Measurements from ENCODE around the gene TRAF2. TPM values are rescaled to one million over a fixed set of nuclear protein-coding genes. Genes with fewer than 3 reads are reported as not detected.
"Not testable (repeated sequence)": the region's sequence is repeated elsewhere in the genome, so short reads cannot be mapped to it uniquely, and the experiment has no call there.

The TRAF2 gene
- total and polyA plus RNA-seq, 4 donors = 7.4 to 19.3 (median 10.0) TPM

DNA sequence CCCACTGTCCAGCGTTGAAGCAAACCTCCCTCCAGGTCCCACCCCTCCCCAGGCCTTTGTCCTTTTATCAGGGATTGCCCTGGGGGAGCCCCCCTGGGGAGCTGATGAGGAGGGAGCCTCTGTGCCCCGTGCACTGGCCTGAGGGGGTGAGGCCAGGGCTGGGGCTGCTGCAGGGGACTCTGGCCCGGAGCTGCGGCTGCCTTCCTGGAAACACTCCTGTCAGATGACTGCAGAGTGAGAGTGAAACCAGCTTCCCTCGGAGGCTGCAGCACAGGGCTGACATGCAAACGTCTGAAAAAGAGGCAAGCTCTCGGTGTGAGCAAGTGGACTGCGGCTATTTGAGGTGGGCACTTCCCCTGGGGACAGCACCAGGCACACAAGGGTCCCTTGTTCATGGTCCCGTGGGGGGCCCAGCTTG is 4.6 kb upstream of the TRAF2 start:
- H3K9me3 ChIP-seq (ENCODE audit: control insufficient read depth, insufficient read depth, low read length) = no peaks in the 10 kb centered on the region
- no peak for DNase-seq (ENCODE audit: low read depth in 4 of 6, low spot score in 6 of 6)
- H3K4me3 ChIP-seq (ENCODE audit: low read depth, low read length) = no peak overlapping the region
- H3K4me1 ChIP-seq (ENCODE audit: control insufficient read depth, insufficient read depth, low read length) = peaks cover 16% of the 10 kb centered on the region
- H3K27me3 ChIP-seq (ENCODE audit: control insufficient read depth, insufficient read depth, low read length) = no peaks in the 10 kb centered on the region
- H3K27ac ChIP-seq (ENCODE audit: low read depth, low read length) = no peak overlapping the region
- no peaks in the 10 kb centered on the region for H3K36me3 ChIP-seq (ENCODE audit: control insufficient read depth, insufficient read depth, low read length)
- WGBS (ENCODE audit: insufficient coverage) = 36% methylated on average over 8 of the region's 9 CpGs

DNA sequence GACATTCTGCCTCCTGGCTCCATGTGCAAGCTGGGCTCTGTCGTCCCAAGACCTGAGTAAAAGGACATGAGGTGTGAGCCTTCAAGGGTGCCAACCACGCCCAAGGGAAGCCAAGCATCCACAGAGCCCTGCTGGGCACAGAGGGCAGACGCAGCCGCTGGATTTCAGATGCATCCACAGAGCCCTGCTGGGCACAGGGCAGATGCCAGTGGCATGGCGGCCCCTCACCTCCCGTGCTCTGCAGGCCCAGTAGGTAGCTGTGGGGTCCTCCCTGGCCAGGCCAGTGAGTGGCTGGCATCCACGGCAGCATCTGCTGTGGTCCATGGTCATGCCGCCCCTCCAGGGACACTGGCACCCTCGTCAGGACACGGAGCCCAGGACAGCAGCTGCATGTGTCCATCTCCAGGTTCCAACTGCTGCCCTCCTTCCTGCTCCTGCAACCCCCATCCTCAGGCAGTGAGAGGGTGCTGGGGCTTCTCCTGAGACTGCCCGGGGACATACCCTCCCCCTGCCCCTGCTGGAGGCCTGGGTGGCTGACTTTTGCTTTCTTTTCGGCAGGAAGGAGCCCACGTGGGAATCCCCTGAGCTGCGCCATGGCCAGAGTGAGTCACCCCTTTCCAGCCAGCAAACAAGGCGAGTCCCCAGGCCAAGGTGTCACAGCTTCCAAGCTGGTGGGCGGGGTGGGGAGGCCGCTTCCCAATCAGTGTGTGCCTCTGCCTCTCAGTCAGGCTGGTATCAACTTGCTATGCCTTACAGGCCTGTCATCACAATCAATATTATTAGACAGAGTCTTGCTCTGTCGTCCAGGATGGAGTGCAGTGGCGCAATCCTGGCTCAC is 4.0 kb upstream of the TRAF2 start:
- DNase-seq (ENCODE audit: low read depth in 4 of 6, low spot score in 6 of 6) = no peak
- H3K4me1 ChIP-seq (ENCODE audit: control insufficient read depth, insufficient read depth, low read length) = peaks cover 22% of the 10 kb centered on the region
- H3K27me3 ChIP-seq (ENCODE audit: control insufficient read depth, insufficient read depth, low read length) = no peaks in the 10 kb centered on the region
- H3K4me3 ChIP-seq (ENCODE audit: low read depth, low read length) = no peak overlapping the region
- WGBS (ENCODE audit: insufficient coverage) = 78% methylated on average over 19 of the region's 19 CpGs
- no peaks in the 10 kb centered on the region for H3K9me3 ChIP-seq (ENCODE audit: control insufficient read depth, insufficient read depth, low read length)
- H3K27ac ChIP-seq (ENCODE audit: low read depth, low read length) = no peak overlapping the region
- no peaks in the 10 kb centered on the region for H3K36me3 ChIP-seq (ENCODE audit: control insufficient read depth, insufficient read depth, low read length)

DNA sequence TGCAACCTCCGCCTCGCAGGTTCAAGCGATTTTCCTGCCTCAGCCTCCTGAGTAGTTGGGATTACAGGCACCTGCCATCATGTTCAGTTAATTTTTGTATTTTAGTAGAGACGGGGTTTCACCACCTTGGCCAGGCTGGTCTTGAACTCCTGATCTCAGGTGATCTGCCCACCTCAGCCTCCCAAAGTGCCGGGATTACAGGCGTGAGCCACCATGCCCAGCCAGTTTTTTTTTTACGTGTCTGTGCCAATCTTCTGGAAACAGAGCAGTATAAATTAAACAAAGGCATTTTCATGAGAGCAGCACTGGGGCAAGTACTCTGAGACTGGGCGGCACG is 3.4 kb upstream of the TRAF2 start:
- DNase-seq (ENCODE audit: low read depth in 4 of 6, low spot score in 6 of 6); H3K4me3 ChIP-seq (ENCODE audit: low read depth, low read length); H3K36me3 ChIP-seq (ENCODE audit: control insufficient read depth, insufficient read depth, low read length); H3K9me3 ChIP-seq (ENCODE audit: control insufficient read depth, insufficient read depth, low read length); H3K27ac ChIP-seq (ENCODE audit: low read depth, low read length); H3K27me3 ChIP-seq (ENCODE audit: control insufficient read depth, insufficient read depth, low read length): not testable (repeated sequence)
- WGBS (ENCODE audit: insufficient coverage) = 86% methylated on average over 9 of the region's 9 CpGs
- peaks cover 28% of the 10 kb centered on the region for H3K4me1 ChIP-seq (ENCODE audit: control insufficient read depth, insufficient read depth, low read length)

GRCh38 chr9:136883670-136884069 is 2.6 kb upstream of the TRAF2 start:
- H3K4me3 ChIP-seq (ENCODE audit: low read depth, low read length); DNase-seq (ENCODE audit: low read depth in 4 of 6, low spot score in 6 of 6); H3K36me3 ChIP-seq (ENCODE audit: control insufficient read depth, insufficient read depth, low read length); H3K9me3 ChIP-seq (ENCODE audit: control insufficient read depth, insufficient read depth, low read length); H3K27me3 ChIP-seq (ENCODE audit: control insufficient read depth, insufficient read depth, low read length); H3K27ac ChIP-seq (ENCODE audit: low read depth, low read length): not testable (repeated sequence)
- H3K4me1 ChIP-seq (ENCODE audit: control insufficient read depth, insufficient read depth, low read length) = peaks cover 31% of the 10 kb centered on the region
- WGBS (ENCODE audit: insufficient coverage) = 93% methylated on average over 4 of the region's 10 CpGs

GRCh38 chr9:136886610-136887597 is 588 bp downstream of the TRAF2 start:
- Histone ChIP-seq H3K4me1 (ENCODE audit: control insufficient read depth, insufficient read depth, low read length) (peaks cover 27% of the 10 kb centered on the region), H3K9me3 (ENCODE audit: control insufficient read depth, insufficient read depth, low read length) (no peaks in the 10 kb centered on the region), H3K4me3 (ENCODE audit: low read depth, low read length) (peak overlapping the region; percentile 64), H3K27me3 (ENCODE audit: control insufficient read depth, insufficient read depth, low read length) (no peaks in the 10 kb centered on the region), H3K27ac (ENCODE audit: low read depth, low read length) (peak overlapping the region; percentile 10), H3K36me3 (ENCODE audit: control insufficient read depth, insufficient read depth, low read length) (peaks cover 23% of the 10 kb centered on the region)
- under 1% methylated on average over 76 of the region's 76 CpGs for WGBS (ENCODE audit: insufficient coverage)
- DNase-seq (ENCODE audit: low read depth in 4 of 6, low spot score in 6 of 6) = peak in 3 of 6 donors; percentile 2 to 37 (median 3)

- WGBS (ENCODE audit: insufficient coverage) = 91% methylated on average over 6 of the region's 8 CpGs
- no peak overlapping the region for H3K4me3 ChIP-seq (ENCODE audit: low read depth, low read length)
- H3K36me3 ChIP-seq (ENCODE audit: control insufficient read depth, insufficient read depth, low read length) = peaks cover 25% of the 10 kb centered on the region
- H3K9me3 ChIP-seq (ENCODE audit: control insufficient read depth, insufficient read depth, low read length) = no peaks in the 10 kb centered on the region
- no peak for DNase-seq (ENCODE audit: low read depth in 4 of 6, low spot score in 6 of 6)
- peaks cover 21% of the 10 kb centered on the region for H3K4me1 ChIP-seq (ENCODE audit: control insufficient read depth, insufficient read depth, low read length)
- H3K27ac ChIP-seq (ENCODE audit: low read depth, low read length) = no peak overlapping the region
- H3K27me3 ChIP-seq (ENCODE audit: control insufficient read depth, insufficient read depth, low read length) = no peaks in the 10 kb centered on the region
These were observed 2.1 kb downstream of the TRAF2 start for GRCh38 chr9:136888454-136888853.

GRCh38 chr9:136889858-136890257 is 3.5 kb downstream of the TRAF2 start:
- 94% methylated on average over 30 of the region's 42 CpGs for WGBS (ENCODE audit: insufficient coverage)

GRCh38 chr9:136890661-136891060 is 4.3 kb downstream of the TRAF2 start:
- no peak overlapping the region for H3K4me3 ChIP-seq (ENCODE audit: low read depth, low read length)
- no peaks in the 10 kb centered on the region for H3K9me3 ChIP-seq (ENCODE audit: control insufficient read depth, insufficient read depth, low read length)
- H3K27ac ChIP-seq (ENCODE audit: low read depth, low read length) = no peak overlapping the region
- no peak for DNase-seq (ENCODE audit: low read depth in 4 of 6, low spot score in 6 of 6)
- peaks cover 16% of the 10 kb centered on the region for H3K4me1 ChIP-seq (ENCODE audit: control insufficient read depth, insufficient read depth, low read length)
- H3K36me3 ChIP-seq (ENCODE audit: control insufficient read depth, insufficient read depth, low read length) = peaks cover 38% of the 10 kb centered on the region
- H3K27me3 ChIP-seq (ENCODE audit: control insufficient read depth, insufficient read depth, low read length) = no peaks in the 10 kb centered on the region
- 98% methylated on average over 11 of the region's 13 CpGs for WGBS (ENCODE audit: insufficient coverage)

More at GRCh38 chr9:136889858-136890257, 3.5 kb downstream of the TRAF2 start:
- Histone ChIP-seq H3K4me1 (ENCODE audit: control insufficient read depth, insufficient read depth, low read length) (peaks cover 21% of the 10 kb centered on the region), H3K36me3 (ENCODE audit: control insufficient read depth, insufficient read depth, low read length) (peaks cover 33% of the 10 kb centered on the region), H3K4me3 (ENCODE audit: low read depth, low read length) (no peak overlapping the region), H3K27me3 (ENCODE audit: control insufficient read depth, insufficient read depth, low read length) (no peaks in the 10 kb centered on the region), H3K27ac (ENCODE audit: low read depth, low read length) (no peak overlapping the region), H3K9me3 (ENCODE audit: control insufficient read depth, insufficient read depth, low read length) (no peaks in the 10 kb centered on the region)
- no peak for DNase-seq (ENCODE audit: low read depth in 4 of 6, low spot score in 6 of 6)

DNA sequence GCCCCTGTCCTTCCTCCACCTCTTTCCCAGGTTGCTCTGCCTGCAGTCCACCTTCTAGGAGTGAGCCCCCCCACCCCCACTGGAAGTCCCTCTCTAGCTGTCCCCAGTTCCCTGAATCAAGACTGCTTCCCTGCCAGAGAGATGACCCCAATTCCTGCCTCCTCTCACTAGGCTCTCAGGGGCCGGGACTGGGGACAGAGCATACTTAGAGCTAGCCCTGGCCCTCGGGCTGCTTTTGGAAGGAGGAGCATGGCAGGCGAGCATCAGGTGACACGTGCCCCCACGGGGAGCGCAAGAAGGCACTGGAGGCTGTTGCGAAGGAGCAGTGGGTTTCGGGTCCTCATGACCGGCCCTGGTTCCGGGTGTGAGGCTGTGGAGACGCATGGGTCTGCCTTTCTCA is 9.7 kb downstream of the TRAF2 start:
- DNase-seq (ENCODE audit: low read depth in 4 of 6, low spot score in 6 of 6) = no peak
- no peak overlapping the region for H3K4me3 ChIP-seq (ENCODE audit: low read depth, low read length)
- no peak overlapping the region for H3K27ac ChIP-seq (ENCODE audit: low read depth, low read length)
- H3K27me3 ChIP-seq (ENCODE audit: control insufficient read depth, insufficient read depth, low read length) = no peaks in the 10 kb centered on the region
- H3K4me1 ChIP-seq (ENCODE audit: control insufficient read depth, insufficient read depth, low read length) = no peaks in the 10 kb centered on the region
- 78% methylated on average over 11 of the region's 11 CpGs for WGBS (ENCODE audit: insufficient coverage)
- peaks cover 56% of the 10 kb centered on the region for H3K36me3 ChIP-seq (ENCODE audit: control insufficient read depth, insufficient read depth, low read length)
- no peaks in the 10 kb centered on the region for H3K9me3 ChIP-seq (ENCODE audit: control insufficient read depth, insufficient read depth, low read length)
